Measurements from ENCODE around the gene SART1.

DNA sequence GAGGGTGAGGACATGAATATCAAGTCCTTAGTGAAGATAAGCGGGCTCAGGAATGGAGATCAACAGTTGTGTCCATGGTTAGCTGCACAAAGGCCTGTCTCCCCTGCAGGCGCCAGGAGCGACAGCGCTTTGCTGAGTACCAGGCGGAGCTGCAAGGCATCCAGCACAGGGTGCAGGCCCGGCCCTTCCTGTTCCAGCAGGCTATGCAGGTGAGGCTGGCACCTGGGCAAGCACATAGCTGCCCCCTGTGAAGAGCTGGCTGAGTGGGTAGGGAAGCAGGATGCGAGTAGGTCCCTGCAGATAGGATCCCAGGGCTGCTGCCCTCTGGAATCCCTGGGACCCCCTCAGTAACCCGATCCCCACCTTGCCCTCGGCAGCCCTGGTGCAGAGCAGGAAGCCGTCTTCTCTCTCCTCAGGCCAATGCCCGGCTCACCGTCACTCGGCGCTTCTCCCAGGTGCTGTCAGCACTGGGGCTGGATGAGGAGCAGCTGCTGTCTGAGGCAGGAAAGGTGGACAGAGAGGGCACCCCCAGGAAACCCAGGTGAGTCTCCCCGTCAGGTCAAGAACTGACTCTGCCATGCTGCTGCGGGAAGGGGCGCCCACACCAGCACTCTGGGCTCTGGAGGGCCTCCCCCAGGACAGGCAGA lies 2.6 kb upstream of the SART1 start:
- TF ChIP-seq POLR2A (IDR thresholded peaks at IDR 0.05) = no peak
- TF ChIP-seq, protein P1, sequence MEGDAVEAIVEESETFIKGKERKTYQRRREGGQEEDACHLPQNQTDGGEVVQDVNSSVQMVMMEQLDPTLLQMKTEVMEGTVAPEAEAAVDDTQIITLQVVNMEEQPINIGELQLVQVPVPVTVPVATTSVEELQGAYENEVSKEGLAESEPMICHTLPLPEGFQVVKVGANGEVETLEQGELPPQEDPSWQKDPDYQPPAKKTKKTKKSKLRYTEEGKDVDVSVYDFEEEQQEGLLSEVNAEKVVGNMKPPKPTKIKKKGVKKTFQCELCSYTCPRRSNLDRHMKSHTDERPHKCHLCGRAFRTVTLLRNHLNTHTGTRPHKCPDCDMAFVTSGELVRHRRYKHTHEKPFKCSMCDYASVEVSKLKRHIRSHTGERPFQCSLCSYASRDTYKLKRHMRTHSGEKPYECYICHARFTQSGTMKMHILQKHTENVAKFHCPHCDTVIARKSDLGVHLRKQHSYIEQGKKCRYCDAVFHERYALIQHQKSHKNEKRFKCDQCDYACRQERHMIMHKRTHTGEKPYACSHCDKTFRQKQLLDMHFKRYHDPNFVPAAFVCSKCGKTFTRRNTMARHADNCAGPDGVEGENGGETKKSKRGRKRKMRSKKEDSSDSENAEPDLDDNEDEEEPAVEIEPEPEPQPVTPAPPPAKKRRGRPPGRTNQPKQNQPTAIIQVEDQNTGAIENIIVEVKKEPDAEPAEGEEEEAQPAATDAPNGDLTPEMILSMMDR (IDR thresholded peaks at IDR 0.05) = no peak
- no peak for TF ChIP-seq POLR2AphosphoS5 (IDR thresholded peaks at IDR 0.05)
- TF ChIP-seq EP300 (IDR thresholded peaks at IDR 0.05) = no peak

Measured in sigmoid colon (tissue), 4 donors.